ENCODE results near the gene ZNF841. TPM values are rescaled to one million over a fixed set of nuclear protein-coding genes. Genes with fewer than 3 reads are reported as not detected.

The ZNF841 gene
- total and polyA plus RNA-seq, 9 of the 15 experiments (the other 6 are each of a cell fraction or from before 2014, with no cell fraction given) = 3.1 to 17.1 (median 11.0) TPM

- TF ChIP-seq ZBTB34 (CRISPR knock-in tag; IDR thresholded peaks at IDR 0.05) = no peak
- TF ChIP-seq MEF2D (tag; conservative IDR thresholded peaks at IDR 0.05; ENCODE audit: low read depth) = peak; percentile 73; the same call in 1 of the 2 replicates
- TF ChIP-seq ZNF699 (CRISPR knock-in tag; IDR thresholded peaks at IDR 0.05; ENCODE audit: insufficient replicate concordance) = no peak
- TF ChIP-seq ZBTB2 (IDR thresholded peaks at IDR 0.05) = 0 out of 2 replicates have a peak, but pooled peaks have one; percentile 17
- TF ChIP-seq THAP12 (CRISPR knock-in tag; IDR thresholded peaks at IDR 0.05) = 0 out of 2 replicates have a peak, but pooled peaks have one; percentile 10
- TF ChIP-seq FOXP4 (CRISPR knock-in tag; IDR thresholded peaks at IDR 0.05; ENCODE audit: borderline replicate concordance) = no peak
- TF ChIP-seq MAFK (IDR thresholded peaks at IDR 0.05; ENCODE audit: low read length) = no peak
- peak; percentile 86 for TF ChIP-seq ELF1 (tag; IDR thresholded peaks at IDR 0.05)
- TF ChIP-seq USF1 (CRISPR knock-in tag; IDR thresholded peaks at IDR 0.05) = no peak
- TF ChIP-seq CTBP1 (IDR thresholded peaks at IDR 0.05; ENCODE audit: borderline replicate concordance) = no peak
- peak; percentile 34 to 47; a peak in 2 of 4 replicates for TF ChIP-seq NRF1 (conservative IDR thresholded peaks at IDR 0.05 in 1 of 2, IDR thresholded peaks at IDR 0.05 in 1 of 2)
- no peak for TF ChIP-seq ZNF282 (CRISPR knock-in tag; IDR thresholded peaks at IDR 0.05)
- no peak for TF ChIP-seq BCL6 (CRISPR knock-in tag; IDR thresholded peaks at IDR 0.05)
- TF ChIP-seq ETV5 (CRISPR knock-in tag; IDR thresholded peaks at IDR 0.05; ENCODE audit: low read depth) = no peak; the same call in 1 of the 2 replicates
- peak; percentile 61 for TF ChIP-seq DIDO1 (tag; IDR thresholded peaks at IDR 0.05; ENCODE audit: low read depth)
- no peak for TF ChIP-seq ZNF436 (CRISPR knock-in tag; IDR thresholded peaks at IDR 0.05)
Measured at GRCh38 chr19:52139252-52140031, 43.9 kb upstream of the ZNF841 start, which contains the start of gene ZNF616 (continued).
